HepG2 (cell line): ENCODE results near the gene SPACDR. TPM values are rescaled to one million over a fixed set of nuclear protein-coding genes. Genes with fewer than 3 reads are reported as not detected.

Experiments used
- BCLAF1 ChIP-seq: fragments of 450-650 bp; IDR thresholded peaks from 2 replicates; pipeline ENCODE4 v1.6.1; 2017; ENCODE audit warnings: mild to moderate bottlenecking
- CBX5 ChIP-seq: sonication (generic); formaldehyde crosslinking; IDR thresholded peaks from 2 replicates; pipeline ENCODE4 v1.4.0; 2020; ENCODE audit warnings: missing genetic modification reagents, borderline replicate concordance
- CENPX ChIP-seq: sonication (generic); formaldehyde crosslinking; IDR thresholded peaks from 2 replicates; pipeline ENCODE4 v1.9.0; 2021; ENCODE audit warnings: mild to moderate bottlenecking, missing genetic modification reagents, moderate library complexity
- GMEB2 ChIP-seq: IDR thresholded peaks from 2 replicates; pipeline ENCODE4 v1.6.1; 2016; ENCODE audit warnings: missing biosample characterization, missing genetic modification reagents, low read depth
- HMG20A ChIP-seq: IDR thresholded peaks from 2 replicates; pipeline ENCODE4 v1.6.1; 2016; ENCODE audit warnings: borderline replicate concordance
- LRRFIP1 ChIP-seq: sonication (generic); formaldehyde crosslinking; conservative IDR thresholded peaks from 2 replicates; pipeline ENCODE4 v1.4.0; 2020; ENCODE audit warnings: missing genetic modification reagents
- MYNN ChIP-seq: sonication (generic); formaldehyde crosslinking; IDR thresholded peaks from 2 replicates; pipeline ENCODE4 v1.4.0; 2020; ENCODE audit warnings: mild to moderate bottlenecking, low read depth, missing genetic modification reagents
- NFRKB ChIP-seq: fragments of 450-650 bp; IDR thresholded peaks from 2 replicates; pipeline ENCODE4 v1.6.1; 2017
- RARA ChIP-seq: IDR thresholded peaks from 2 replicates; pipeline ENCODE4 v1.6.1; 2016; ENCODE audit warnings: missing genetic modification reagents, missing compliant biosample characterization
- SIN3B ChIP-seq: fragments of 150-350 bp; IDR thresholded peaks from 2 replicates; pipeline ENCODE4 v1.6.1; 2014; ENCODE audit warnings: low read length
- SIX1 ChIP-seq: sonication (generic); formaldehyde crosslinking; IDR thresholded peaks from 2 replicates; pipeline ENCODE4 v1.4.0; 2020; ENCODE audit warnings: missing genetic modification reagents, borderline replicate concordance
- SMAD3 ChIP-seq: sonication (generic); formaldehyde crosslinking; IDR thresholded peaks from 2 replicates; pipeline ENCODE4 v1.4.0; 2020; ENCODE audit warnings: missing genetic modification reagents
- USF2 ChIP-seq, 2 experiments: sonication (generic) in 1 of 2; formaldehyde crosslinking in 1 of 2; IDR thresholded peaks; 2 replicates each; pipeline versions ENCODE4 v1.5.1 to v1.6.1; 2011 to 2020; ENCODE audit warnings: borderline replicate concordance in 1 of 2, low read depth in 1 of 2, low read length in 1 of 2, mild to moderate bottlenecking in 1 of 2, missing genetic modification reagents in 1 of 2, moderate library complexity in 1 of 2
- XBP1 ChIP-seq: sonication (generic); formaldehyde crosslinking; IDR thresholded peaks from 2 replicates; pipeline ENCODE4 v1.5.0; 2020; ENCODE audit warnings: missing genetic modification reagents
- ZBTB34 ChIP-seq: sonication (generic); formaldehyde crosslinking; IDR thresholded peaks from 2 replicates; pipeline ENCODE4 v1.8.0; 2022; ENCODE audit warnings: mild to moderate bottlenecking, missing genetic modification reagents
- ZNF124 ChIP-seq: sonication (generic); formaldehyde crosslinking; IDR thresholded peaks from 2 replicates; pipeline ENCODE4 v1.4.0; 2020; ENCODE audit warnings: missing genetic modification reagents
- ZNF136 ChIP-seq: sonication (generic); formaldehyde crosslinking; IDR thresholded peaks from 2 replicates; pipeline ENCODE4 v1.8.1; 2022; ENCODE audit warnings: low read depth, mild to moderate bottlenecking, moderate library complexity, missing genetic modification reagents
- ZNF180 ChIP-seq: sonication (generic); formaldehyde crosslinking; IDR thresholded peaks from 2 replicates; pipeline ENCODE4 v1.4.0; 2020; ENCODE audit warnings: low read depth, missing genetic modification reagents, borderline replicate concordance
- ZNF530 ChIP-seq: sonication (generic); formaldehyde crosslinking; IDR thresholded peaks from 2 replicates; pipeline ENCODE4 v1.5.0; 2020; ENCODE audit warnings: low read depth, mild to moderate bottlenecking, missing genetic modification reagents
- polyA plus RNA-seq, 8 experiments: library from polyadenylated mRNA; depleted of rRNA in 3 of 8; stranded (reverse) in 7 of 8; unstranded in 1 of 8; fragments of >200 nt; fragmentation: Illumina TruSeq in 4 of 8; extraction: Trizol in 4 of 8; gene quantifications; 2 replicates each; pipeline versions ENCODE4 v1.2.1 to v1.2.3, GENCODE V29; 2011 to 2016; ENCODE audit warnings: low read depth in 4 of 8, missing spikeins in 1 of 8, mixed read lengths in 1 of 8; ENCODE audit not compliant: insufficient read depth in 1 of 8
- total RNA-seq, 5 experiments: library from RNA; depleted of rRNA; stranded (reverse); fragments of >200 nt; fragmentation: Illumina TruSeq; extraction: Trizol; gene quantifications; 2 replicates each; pipeline ENCODE4 v1.2.3, GENCODE V29; 2016; ENCODE audit warnings: low read depth in 1 of 5

The SPACDR gene
- total and polyA plus RNA-seq, 2 of the 13 experiments (the other 11 are each of a cell fraction or from before 2014, with no cell fraction given) = 0.41 TPM; not detected in 1

- no peak for TF ChIP-seq CBX5
- no peak for TF ChIP-seq XBP1 (CRISPR knock-in tag)
- TF ChIP-seq BCLAF1 = no peak
- no peak for TF ChIP-seq CENPX (CRISPR knock-in tag)
- no peak for TF ChIP-seq GMEB2 (CRISPR knock-in tag)
- no peak for TF ChIP-seq HMG20A (CRISPR knock-in tag)
- no peak for TF ChIP-seq ZNF530 (CRISPR knock-in tag)
- TF ChIP-seq ZNF180 (CRISPR knock-in tag) = no peak
- no peak for TF ChIP-seq ZBTB34 (CRISPR knock-in tag)
- TF ChIP-seq SIN3B = no peak
- TF ChIP-seq USF2 (IDR thresholded peaks at IDR 0.05; ENCODE audit: low read depth, low read length) = no peak
- TF ChIP-seq USF2 (CRISPR knock-in tag; IDR thresholded peaks at IDR 0.05; ENCODE audit: borderline replicate concordance) = no peak
- TF ChIP-seq SIX1 = no peak
- TF ChIP-seq NFRKB = no peak
- no peak for TF ChIP-seq ZNF124
- no peak for TF ChIP-seq ZNF136
- no peak for TF ChIP-seq MYNN
- TF ChIP-seq SMAD3 (CRISPR knock-in tag) = no peak
- TF ChIP-seq RARA (CRISPR knock-in tag) = no peak
- no peak for TF ChIP-seq LRRFIP1
These were observed 19.1 kb upstream of the SPACDR start (continued) for GRCh38 chr7:100483090-100483721.
